ENCODE measurements around the gene HEYL. TPM values are rescaled to one million over a fixed set of nuclear protein-coding genes. Genes with fewer than 3 reads are reported as not detected.

Gene HEYL
- total RNA-seq, result not detected in 2 replicates

DNA sequence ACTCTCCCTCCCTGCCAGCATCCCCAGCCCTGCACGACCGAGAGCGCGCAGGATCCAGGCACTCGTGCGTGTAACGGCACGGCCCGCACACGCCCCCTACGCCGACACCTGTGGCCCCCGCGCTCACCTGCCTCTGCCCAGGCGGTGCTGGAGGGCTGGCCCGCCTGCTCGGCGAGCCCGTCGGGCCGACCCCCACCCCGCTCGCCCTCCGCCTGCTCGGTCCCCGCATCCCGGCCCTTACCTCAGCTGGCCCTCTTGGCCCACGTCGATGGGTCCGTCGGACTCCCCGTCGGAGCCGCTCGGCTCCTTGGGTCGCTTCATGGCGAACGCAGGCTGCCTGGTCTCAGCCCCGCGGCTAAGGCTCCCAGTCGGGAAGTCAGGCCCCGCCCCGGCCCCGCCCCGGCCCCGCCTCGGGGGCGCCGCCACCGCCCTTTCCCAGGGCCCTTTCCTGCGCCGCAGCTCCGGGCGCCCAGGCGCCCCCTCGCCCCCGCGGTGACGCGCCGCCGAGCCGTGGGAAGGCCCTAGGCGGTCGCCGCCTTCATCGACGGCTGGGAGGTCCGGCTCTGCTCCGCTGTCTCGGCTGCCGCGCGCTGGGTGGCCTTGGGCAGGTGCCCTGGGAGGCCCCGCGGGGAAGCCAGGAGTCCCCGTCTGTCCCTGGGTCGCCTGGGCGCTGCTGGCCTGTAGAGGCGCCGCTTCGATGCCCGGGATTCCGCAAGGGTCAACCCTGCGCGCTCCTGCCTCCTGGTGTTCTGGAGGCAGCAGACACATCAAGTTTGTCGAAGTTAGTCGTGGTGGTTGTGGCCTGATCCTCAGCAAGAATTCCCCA lies at the start of gene HEYL:
TSS of gene HEYL (minus strand) at position 339 of the 826 bp plus-strand sequence. CDS start at position 321, 18 bp downstream.
- DNase-seq (peak; percentile 53), ATAC-seq (ENCODE audit: low read depth) (peak; percentile 79)
- Mint-ChIP-seq H3K27me3 (peaks cover 37% of the 10 kb centered on the region), H3K9me3 (peaks cover 4% of the 10 kb centered on the region), H3K36me3 (ENCODE audit: low read depth) (no peaks in the 10 kb centered on the region), H3K4me3 (peak within 1 kb of the TSS; percentile 66), H3K4me1 (peaks cover 2% of the 10 kb centered on the region), H3K27ac (no peak within 1 kb of the TSS)
- ChIA-PET CTCF (interaction anchor here (0.6 to 2.6 kb wide), 3 partner anchors 14 to 375 kb away, joined by 3 to 8 read pairs (median 3); no protein-coding TSS in a partner anchor), POLR2A (no interaction called here)
- TF ChIP-seq, protein P1, sequence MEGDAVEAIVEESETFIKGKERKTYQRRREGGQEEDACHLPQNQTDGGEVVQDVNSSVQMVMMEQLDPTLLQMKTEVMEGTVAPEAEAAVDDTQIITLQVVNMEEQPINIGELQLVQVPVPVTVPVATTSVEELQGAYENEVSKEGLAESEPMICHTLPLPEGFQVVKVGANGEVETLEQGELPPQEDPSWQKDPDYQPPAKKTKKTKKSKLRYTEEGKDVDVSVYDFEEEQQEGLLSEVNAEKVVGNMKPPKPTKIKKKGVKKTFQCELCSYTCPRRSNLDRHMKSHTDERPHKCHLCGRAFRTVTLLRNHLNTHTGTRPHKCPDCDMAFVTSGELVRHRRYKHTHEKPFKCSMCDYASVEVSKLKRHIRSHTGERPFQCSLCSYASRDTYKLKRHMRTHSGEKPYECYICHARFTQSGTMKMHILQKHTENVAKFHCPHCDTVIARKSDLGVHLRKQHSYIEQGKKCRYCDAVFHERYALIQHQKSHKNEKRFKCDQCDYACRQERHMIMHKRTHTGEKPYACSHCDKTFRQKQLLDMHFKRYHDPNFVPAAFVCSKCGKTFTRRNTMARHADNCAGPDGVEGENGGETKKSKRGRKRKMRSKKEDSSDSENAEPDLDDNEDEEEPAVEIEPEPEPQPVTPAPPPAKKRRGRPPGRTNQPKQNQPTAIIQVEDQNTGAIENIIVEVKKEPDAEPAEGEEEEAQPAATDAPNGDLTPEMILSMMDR (IDR thresholded peaks at IDR 0.05), result no peak
- intact Hi-C loops (cut with micrococcal nuclease), result no loop called here

DNA sequence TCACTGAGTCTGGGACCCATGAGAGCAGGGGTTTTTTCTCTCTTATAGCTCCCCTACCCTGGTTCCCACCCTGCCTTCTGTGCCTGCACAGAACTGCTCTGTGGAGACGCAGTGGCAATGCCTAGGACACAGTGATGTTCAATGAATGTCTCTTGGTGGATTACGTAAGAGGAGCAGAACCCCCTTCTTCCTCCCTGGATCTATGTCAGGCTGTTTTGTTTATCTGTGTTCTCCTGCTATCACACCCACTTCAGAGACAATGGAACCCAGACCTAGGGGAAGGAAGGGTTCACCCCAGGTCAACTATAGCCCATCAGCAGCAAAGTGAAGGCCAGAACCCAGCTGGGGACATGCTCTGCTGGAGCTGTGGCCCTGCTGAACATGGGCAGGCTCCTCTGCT lies 49.8 kb upstream of the HEYL start:
- Mint-ChIP-seq H3K27me3 (peaks cover 69% of the 10 kb centered on the region), H3K36me3 (ENCODE audit: low read depth) (no peaks in the 10 kb centered on the region), H3K4me3 (no peak overlapping the region), H3K9me3 (no peaks in the 10 kb centered on the region), H3K4me1 (peaks cover 23% of the 10 kb centered on the region), H3K27ac (no peak overlapping the region)
- ChIA-PET POLR2A (no interaction called here), CTCF (no interaction called here)
- ATAC-seq (ENCODE audit: low read depth) (no peak), DNase-seq (no peak)
- intact Hi-C loops (cut with micrococcal nuclease), result no loop called here
- TF ChIP-seq, protein P1 (IDR thresholded peaks at IDR 0.05), result no peak

DNA sequence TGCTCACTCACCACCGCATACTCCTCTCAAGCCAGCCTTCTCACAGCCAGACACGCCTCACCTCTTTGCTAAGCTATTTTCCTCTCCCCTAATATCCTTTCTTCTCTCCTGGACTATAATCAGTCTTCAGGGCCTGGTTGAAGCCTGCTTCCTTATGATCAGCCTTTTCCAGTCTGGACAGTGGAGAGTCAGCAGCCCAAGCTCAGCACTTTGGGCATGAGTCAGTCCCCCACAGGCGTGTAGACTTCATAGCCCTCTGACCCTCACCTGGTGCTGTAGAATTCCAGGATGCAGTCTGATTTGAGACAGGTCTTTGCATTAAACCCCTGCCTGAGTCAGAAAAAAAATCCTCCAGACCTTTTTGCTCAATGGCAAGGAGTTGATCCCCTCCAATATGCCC lies 49.3 kb upstream of the HEYL start:
- intact Hi-C loops (cut with micrococcal nuclease), result no loop called here
- Mint-ChIP-seq H3K36me3 (ENCODE audit: low read depth) (no peaks in the 10 kb centered on the region), H3K4me1 (peaks cover 23% of the 10 kb centered on the region), H3K27ac (no peak overlapping the region), H3K27me3 (peaks cover 69% of the 10 kb centered on the region), H3K9me3 (no peaks in the 10 kb centered on the region), H3K4me3 (no peak overlapping the region)
- TF ChIP-seq, protein P1 (IDR thresholded peaks at IDR 0.05), result no peak
- no peak for ATAC-seq (ENCODE audit: low read depth)
- ChIA-PET CTCF (no interaction called here), POLR2A (no interaction called here)
- no peak for DNase-seq

DNA sequence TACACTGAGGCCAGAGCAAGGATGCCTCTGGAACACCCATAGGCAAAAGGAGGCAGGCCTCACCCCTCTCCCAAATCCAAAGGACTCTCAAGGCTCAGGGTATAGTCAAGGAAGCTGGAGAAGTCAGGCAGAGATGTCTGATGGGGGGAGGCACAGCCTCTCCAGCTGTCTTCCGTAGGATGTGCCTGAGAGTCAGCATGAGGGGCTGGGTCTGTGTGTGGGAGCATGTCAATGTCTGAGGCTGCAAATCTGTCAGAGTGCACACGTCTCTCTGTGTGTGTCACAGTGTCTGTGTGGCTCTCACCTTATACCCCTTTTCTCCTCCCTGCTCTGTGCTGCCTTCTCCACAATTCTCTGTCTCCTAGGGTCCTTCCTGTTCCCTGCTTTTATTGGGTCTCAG lies 47.8 kb upstream of the HEYL start:
- CTCF ChIA-PET, result no interaction called here
- Mint-ChIP-seq H3K9me3 (no peaks in the 10 kb centered on the region), H3K4me3 (no peak overlapping the region), H3K27ac (no peak overlapping the region), H3K27me3 (peaks cover 68% of the 10 kb centered on the region), H3K36me3 (ENCODE audit: low read depth) (no peaks in the 10 kb centered on the region), H3K4me1 (peaks cover 19% of the 10 kb centered on the region)
- POLR2A ChIA-PET, result no interaction called here
- no peak for DNase-seq
- TF ChIP-seq, protein P1 (IDR thresholded peaks at IDR 0.05), result no peak
- intact Hi-C loops (cut with micrococcal nuclease), result no loop called here
- ATAC-seq (ENCODE audit: low read depth), result no peak

DNA sequence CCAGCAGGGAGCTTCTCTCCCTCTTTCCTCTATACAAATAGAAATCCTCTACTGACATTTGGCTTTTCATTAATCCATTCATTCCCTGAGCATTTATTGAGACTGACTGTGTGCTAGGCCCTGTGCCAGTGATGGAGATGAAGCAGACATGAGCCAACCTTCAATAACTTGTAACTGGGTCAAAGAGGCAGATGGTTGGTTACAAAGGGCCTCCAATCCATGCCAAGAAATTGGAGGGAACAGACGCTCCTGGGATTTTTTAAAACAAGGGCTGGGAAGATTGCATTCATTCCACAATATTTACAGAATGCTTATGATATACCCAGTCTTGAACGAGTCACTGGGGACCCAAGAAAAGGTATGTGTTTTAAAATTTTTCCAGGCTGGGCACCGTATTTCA lies 45.6 kb upstream of the HEYL start:
- intact Hi-C loops (cut with micrococcal nuclease), result no loop called here
- Mint-ChIP-seq H3K36me3 (ENCODE audit: low read depth) (no peaks in the 10 kb centered on the region), H3K27me3 (peaks cover 69% of the 10 kb centered on the region), H3K9me3 (no peaks in the 10 kb centered on the region), H3K4me3 (no peak overlapping the region), H3K4me1 (peaks cover 5% of the 10 kb centered on the region), H3K27ac (no peak overlapping the region)
- TF ChIP-seq, protein P1 (IDR thresholded peaks at IDR 0.05), result no peak
- POLR2A ChIA-PET, result no interaction called here
- ATAC-seq (ENCODE audit: low read depth) (no peak), DNase-seq (no peak)
- CTCF ChIA-PET, result no interaction called here

Data from activated B cell treated with CpG ODN at 0.5 μM for 24 hours (primary cell).